ENCODE data around the gene HOXD11. TPM values are rescaled to one million over a fixed set of nuclear protein-coding genes. Genes with fewer than 3 reads are reported as not detected.

The HOXD11 gene
- total RNA-seq, 4 donors from 2014 or later = 0.24 TPM; not detected in 3

DNA sequence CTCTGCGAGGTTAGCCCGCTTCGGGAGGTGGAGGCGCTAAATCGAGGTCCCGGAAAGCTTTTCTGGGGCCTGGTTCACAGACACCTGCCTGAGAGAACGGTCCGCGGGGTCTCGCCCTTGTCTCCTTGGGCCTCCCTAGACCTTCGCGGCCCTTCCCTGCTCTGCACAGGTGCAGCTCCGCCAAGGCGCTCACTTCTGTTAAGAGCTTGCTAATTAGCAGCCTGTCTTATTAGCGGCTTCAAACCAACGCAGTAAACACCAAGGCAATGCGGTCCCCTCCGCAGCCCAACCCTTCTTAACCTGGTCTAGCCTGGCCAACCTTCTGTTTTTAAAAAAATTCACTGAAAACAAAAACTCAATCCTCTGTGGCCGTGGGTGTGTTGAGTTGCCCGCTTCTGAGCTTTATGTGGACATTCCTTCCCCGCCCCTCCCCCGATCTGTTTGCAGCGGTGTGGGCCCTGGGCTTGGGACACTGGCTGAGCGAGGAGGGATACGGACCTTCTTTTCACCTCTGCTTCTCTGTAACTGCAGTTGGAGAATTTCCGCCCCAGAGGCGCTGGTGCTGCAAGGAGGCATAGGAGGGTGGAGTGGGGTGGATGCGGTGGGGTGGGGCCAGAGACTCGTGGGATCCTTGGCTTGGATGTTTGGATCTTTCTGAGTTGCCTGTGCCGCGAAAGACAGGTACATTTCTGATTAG is 40.9 kb downstream of the HOXD11 start:
- no peak for ATAC-seq
- Histone ChIP-seq H3K4me1 (peaks cover 0 to 3% of the 10 kb centered on the region in 2 donors), H3K27ac (no peak overlapping the region), H3K4me3 (no peak overlapping the region), H3K36me3 (no peaks in the 10 kb centered on the region), H3K27me3 (peaks cover 0 to 5% (median 5%) of the 10 kb centered on the region in 3 donors), H3K9me3 (no peaks in the 10 kb centered on the region)
- in situ Hi-C loops (cut with MboI; ENCODE audit: low sequenced_read_pairs in 4 of 4) (loop anchor here in 3 of 4 donors (10.0 to 25.0 kb wide), 3 partner anchors 407 to 1014 kb away; no protein-coding TSS in a partner anchor), intact Hi-C loops (cut with DNase I; ENCODE audit: low total_unique reads) (no loop called here)
- no peak for DNase-seq
- no peak for TF ChIP-seq POLR2A (IDR thresholded peaks at IDR 0.05)
- TF ChIP-seq, protein P1, sequence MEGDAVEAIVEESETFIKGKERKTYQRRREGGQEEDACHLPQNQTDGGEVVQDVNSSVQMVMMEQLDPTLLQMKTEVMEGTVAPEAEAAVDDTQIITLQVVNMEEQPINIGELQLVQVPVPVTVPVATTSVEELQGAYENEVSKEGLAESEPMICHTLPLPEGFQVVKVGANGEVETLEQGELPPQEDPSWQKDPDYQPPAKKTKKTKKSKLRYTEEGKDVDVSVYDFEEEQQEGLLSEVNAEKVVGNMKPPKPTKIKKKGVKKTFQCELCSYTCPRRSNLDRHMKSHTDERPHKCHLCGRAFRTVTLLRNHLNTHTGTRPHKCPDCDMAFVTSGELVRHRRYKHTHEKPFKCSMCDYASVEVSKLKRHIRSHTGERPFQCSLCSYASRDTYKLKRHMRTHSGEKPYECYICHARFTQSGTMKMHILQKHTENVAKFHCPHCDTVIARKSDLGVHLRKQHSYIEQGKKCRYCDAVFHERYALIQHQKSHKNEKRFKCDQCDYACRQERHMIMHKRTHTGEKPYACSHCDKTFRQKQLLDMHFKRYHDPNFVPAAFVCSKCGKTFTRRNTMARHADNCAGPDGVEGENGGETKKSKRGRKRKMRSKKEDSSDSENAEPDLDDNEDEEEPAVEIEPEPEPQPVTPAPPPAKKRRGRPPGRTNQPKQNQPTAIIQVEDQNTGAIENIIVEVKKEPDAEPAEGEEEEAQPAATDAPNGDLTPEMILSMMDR (IDR thresholded peaks at IDR 0.05 in 4 of 5, conservative IDR thresholded peaks at IDR 0.05 in 1 of 5) = no peak

DNA sequence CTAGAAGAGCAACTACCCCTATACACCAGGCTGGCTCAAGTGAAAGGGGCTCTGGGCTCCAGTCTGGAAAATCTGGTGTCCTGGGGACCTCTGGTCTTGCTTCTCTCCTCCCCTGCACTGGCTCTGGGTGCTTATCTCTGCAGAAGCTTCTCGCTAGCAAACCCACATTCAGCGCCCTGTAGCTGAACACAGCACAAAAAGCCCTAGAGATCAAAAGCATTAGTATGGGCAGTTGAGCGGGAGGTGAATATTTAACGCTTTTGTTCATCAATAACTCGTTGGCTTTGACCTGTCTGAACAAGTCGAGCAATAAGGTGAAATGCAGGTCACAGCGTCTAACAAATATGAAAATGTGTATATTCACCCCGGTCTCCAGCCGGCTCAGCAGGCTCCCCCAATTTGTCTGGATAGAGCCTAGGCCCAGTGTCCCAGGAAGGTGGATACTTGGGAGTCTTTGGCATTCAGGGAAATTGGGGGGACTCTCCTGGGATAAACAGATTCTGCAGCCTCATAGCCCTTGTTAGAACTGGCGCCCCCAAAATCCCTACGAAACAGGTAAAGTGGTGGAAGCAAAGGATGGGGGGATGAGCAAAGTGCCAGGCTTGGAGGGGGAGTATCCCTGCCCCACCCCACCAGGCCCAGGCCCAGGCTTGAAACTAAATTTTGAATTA is 41.8 kb downstream of the HOXD11 start:
- peaks cover 0 to 7% (median 5%) of the 10 kb centered on the region in 3 donors for H3K27me3 ChIP-seq
- in situ Hi-C loops (cut with MboI; ENCODE audit: low sequenced_read_pairs in 4 of 4) (loop anchor here in 3 of 4 donors (10.0 to 25.0 kb wide), 3 partner anchors 406 to 1013 kb away; no protein-coding TSS in a partner anchor), intact Hi-C loops (cut with DNase I; ENCODE audit: low total_unique reads) (no loop called here)
- no peak for DNase-seq
- no peaks in the 10 kb centered on the region for H3K36me3 ChIP-seq
- no peak for ATAC-seq
- no peak overlapping the region for H3K4me3 ChIP-seq
- no peak overlapping the region for H3K27ac ChIP-seq
- no peaks in the 10 kb centered on the region for H3K4me1 ChIP-seq
- no peaks in the 10 kb centered on the region for H3K9me3 ChIP-seq
- no peak for TF ChIP-seq POLR2A (IDR thresholded peaks at IDR 0.05)
- TF ChIP-seq, protein P1 (IDR thresholded peaks at IDR 0.05 in 4 of 5, conservative IDR thresholded peaks at IDR 0.05 in 1 of 5) = no peak

DNA sequence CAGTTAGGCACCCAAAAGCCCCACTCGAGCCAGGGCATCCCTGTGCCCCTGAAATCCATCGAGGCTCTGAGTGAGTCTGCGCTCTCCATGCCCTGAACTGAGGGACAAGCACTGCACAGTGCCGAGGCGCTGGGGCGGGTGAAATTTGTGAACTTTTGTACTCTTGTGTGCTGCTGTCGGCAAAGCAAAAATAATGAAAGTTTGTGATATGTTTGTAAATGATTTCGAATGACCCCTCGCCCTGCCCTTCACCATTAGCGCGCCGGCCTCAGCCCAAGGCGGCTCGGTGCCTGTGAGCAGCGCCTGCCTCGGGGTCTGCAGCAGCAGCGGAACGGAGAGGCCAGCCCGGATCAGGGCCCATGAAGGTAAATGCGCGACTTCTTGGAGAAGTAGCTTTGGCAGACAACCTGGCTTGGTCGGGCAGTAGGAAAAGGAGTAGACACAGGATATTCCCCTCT is 42.4 kb downstream of the HOXD11 start:
- intact Hi-C loops (cut with DNase I; ENCODE audit: low total_unique reads) (no loop called here), in situ Hi-C loops (cut with MboI; ENCODE audit: low sequenced_read_pairs in 4 of 4) (loop anchor here in 3 of 4 donors (10.0 to 25.0 kb wide), 3 partner anchors 405 to 1013 kb away; no protein-coding TSS in a partner anchor)
- DNase-seq = no peak
- TF ChIP-seq, protein P1 (IDR thresholded peaks at IDR 0.05 in 4 of 5, conservative IDR thresholded peaks at IDR 0.05 in 1 of 5) = no peak
- no peak for ATAC-seq
- Histone ChIP-seq H3K9me3 (no peaks in the 10 kb centered on the region), H3K36me3 (no peaks in the 10 kb centered on the region), H3K4me1 (no peaks in the 10 kb centered on the region), H3K4me3 (no peak overlapping the region), H3K27ac (no peak overlapping the region), H3K27me3 (peaks cover 0 to 7% (median 5%) of the 10 kb centered on the region in 3 donors)

DNA sequence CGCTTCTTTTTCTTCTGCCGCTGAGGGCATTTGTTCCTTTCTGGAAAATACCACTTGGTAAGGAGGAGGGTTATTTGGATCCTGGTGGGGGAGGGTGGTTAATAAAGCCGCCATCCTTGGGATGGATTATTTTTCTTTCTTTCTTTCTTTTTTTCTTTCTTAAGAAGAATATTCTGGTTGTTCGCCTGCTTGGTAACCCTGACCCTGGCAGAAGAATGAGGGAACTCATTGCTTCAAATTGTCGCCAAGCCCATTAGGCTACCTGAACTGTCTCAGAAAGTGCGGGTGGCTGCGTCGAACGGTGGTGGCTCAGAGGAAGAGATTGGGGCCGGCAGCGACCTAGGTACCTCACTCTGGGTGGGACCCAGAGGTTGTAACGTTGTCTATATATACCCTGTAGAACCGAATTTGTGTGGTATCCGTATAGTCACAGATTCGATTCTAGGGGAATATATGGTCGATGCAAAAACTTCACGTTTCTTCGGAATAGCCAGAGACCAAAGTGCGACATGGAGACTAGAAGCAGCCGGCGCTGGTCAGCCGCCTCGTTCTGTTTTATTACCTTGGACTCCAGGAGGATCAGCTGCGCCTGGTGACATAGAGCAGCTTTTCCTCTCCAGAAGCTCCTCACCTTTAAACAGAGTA is 43.0 kb downstream of the HOXD11 start:
- Histone ChIP-seq H3K36me3 (no peaks in the 10 kb centered on the region), H3K27ac (no peak overlapping the region), H3K4me1 (no peaks in the 10 kb centered on the region), H3K9me3 (no peaks in the 10 kb centered on the region), H3K4me3 (no peak overlapping the region), H3K27me3 (peaks cover 0 to 7% (median 6%) of the 10 kb centered on the region in 3 donors)
- in situ Hi-C loops (cut with MboI; ENCODE audit: low sequenced_read_pairs in 4 of 4) (loop anchor here in 3 of 4 donors (10.0 to 25.0 kb wide), 3 partner anchors 405 to 1012 kb away; no protein-coding TSS in a partner anchor), intact Hi-C loops (cut with DNase I; ENCODE audit: low total_unique reads) (no loop called here)
- no peak for ATAC-seq
- no peak for DNase-seq
- no peak for TF ChIP-seq POLR2A (IDR thresholded peaks at IDR 0.05)
- TF ChIP-seq, protein P1 (IDR thresholded peaks at IDR 0.05 in 4 of 5, conservative IDR thresholded peaks at IDR 0.05 in 1 of 5) = no peak

Measured in gastrocnemius medialis (tissue), 4 donors.